GM19395 (cell line): ENCODE measurements around the gene AUH.

ENCODE experiments used
- ATAC-seq: cut with Tn5 transposase; IDR thresholded peaks from one replicate; pipeline ENCODE4 v1.9.1; 2021; ENCODE audit warnings: mild to moderate bottlenecking, moderate library complexity; ENCODE audit not compliant: unreplicated experiment

AUH gene

GRCh38 chr9:91341258-91341746 lies 20.4 kb downstream of the AUH start:
- no peak for ATAC-seq

- no peak for ATAC-seq
Measured at GRCh38 chr9:91340395-91340967, 21.2 kb downstream of the AUH start.

- ATAC-seq, result no peak
Measured at GRCh38 chr9:91338681-91339080, 23.0 kb downstream of the AUH start.

DNA sequence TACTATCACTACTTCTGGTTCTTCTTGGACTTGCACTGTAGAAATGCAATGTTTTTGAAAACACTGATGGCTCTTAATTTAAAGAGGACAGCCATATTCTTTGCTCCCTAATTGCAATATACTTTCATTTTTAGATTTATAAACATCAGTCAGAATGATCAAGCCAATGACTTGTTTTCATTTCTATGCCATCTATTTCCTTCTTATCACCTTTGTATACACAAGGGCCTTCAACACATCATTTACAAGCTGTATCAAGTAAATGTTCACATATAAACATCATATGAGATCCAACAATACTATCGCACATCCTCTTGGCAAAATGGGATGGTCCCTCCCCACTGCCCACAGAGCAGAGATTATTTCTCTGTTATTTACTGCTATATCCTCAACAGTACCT lies 24.9 kb downstream of the AUH start:
- no peak for ATAC-seq

GRCh38 chr9:91334053-91334452 lies 27.7 kb downstream of the AUH start:
- ATAC-seq, result no peak

DNA sequence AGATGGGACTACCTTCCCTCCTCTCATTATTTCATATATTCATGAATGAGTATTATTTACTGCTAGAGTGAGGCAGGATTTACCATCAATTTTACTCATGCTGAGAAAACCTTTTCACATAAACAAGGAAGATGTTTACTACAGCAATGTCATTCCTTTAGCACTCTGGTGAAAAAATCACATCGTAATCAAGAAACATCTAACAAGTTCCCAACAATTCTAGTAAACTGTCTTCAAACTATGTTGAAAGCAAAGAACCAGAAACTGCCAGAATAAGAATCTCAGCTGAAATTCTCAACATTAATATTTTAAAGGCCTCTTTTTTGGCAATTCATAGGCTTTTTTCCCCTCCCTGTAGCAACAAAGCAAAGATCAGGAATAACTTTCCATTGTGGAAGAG lies 28.2 kb downstream of the AUH start:
- no peak for ATAC-seq

DNA sequence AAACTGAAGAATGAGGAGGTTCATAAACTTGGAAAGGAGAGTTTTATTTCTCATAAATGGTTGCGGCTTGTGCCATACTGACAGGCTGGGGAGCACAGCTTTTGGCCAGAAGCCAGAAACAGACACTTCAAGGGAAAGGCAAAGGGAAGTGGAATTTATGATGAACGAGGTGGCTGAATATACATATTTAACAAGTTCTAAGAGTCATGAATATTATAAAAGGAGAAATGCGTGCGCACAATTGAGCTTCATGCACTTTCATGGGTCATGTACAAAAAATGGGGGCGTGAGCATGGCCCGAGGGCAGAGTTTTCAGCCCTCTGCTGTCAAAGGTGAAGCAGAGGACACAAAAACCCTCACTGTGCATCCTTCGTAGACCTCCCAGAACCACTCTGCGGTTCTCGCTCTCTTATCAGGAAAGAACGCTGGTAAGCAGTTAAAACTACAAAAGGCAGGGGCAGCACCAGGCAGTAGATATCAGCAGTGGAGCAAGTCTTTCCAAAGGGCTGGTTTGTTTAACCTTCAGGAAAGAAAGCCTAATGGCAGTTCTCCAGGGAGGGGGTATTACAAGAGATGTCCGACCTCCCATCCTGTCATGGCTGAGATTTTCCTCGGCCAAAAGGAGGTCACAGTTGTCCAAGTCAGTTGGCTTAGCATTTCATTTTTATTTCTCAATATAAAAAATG lies 29.0 kb downstream of the AUH start:
- ATAC-seq, result no peak

DNA sequence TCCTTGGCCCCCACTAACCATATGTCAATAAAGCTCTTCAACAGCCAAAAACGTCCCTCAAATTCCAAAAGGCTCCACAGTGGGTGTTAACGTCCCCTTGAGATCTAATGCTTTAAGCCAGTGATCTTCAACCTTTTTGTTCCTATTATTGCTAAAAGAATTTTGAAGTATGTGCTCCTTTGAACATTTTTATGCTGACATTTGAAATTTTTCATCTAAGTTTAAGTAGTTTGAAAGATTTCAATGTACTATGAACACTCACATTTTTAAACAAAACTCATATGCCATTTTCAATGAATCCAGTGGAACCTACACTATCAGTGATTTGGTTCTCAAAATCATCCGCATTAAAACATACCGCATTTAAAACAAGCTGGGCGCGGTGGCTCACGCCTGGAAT lies 29.9 kb downstream of the AUH start:
- no peak for ATAC-seq

DNA sequence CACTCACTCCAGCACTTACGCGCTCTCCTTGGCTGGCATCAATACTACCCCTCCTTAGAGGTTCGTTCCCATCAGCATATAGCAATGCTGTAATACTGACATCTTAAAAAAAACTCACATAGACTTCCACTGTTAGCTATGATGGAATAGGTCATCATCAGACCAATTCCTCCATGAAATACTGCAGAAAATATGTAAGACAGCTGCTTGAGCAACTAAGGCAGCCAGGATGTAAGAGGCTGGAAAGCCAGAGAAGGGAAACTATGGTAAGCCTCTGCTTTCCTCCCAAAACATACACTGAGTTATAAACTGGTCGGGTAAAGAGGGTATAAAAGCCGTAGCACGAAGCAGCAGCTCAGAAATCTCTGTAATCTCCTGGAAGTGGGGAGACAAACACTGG lies 33.5 kb downstream of the AUH start:
- no peak for ATAC-seq

DNA sequence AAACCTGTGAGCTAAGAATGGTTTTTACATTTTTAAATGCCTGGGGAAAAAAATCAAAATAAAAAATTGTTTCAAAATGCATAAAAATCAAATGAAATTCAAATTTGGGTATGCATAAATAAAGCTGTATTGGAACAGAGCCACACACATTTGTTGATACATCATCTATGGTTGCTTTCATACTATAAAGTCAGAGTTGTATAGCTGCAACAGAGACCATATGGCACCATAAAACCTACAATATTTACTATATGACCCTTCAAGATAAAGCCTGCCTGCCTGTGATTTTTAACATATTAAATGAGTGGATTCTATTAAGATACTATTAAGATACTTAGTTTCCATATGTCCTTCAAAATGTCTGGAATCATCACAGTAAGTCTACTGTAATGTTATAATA lies 40.0 kb downstream of the AUH start:
- ATAC-seq, result no peak

- ATAC-seq, result no peak
Measured at GRCh38 chr9:91320299-91320698, 41.4 kb downstream of the AUH start.

DNA sequence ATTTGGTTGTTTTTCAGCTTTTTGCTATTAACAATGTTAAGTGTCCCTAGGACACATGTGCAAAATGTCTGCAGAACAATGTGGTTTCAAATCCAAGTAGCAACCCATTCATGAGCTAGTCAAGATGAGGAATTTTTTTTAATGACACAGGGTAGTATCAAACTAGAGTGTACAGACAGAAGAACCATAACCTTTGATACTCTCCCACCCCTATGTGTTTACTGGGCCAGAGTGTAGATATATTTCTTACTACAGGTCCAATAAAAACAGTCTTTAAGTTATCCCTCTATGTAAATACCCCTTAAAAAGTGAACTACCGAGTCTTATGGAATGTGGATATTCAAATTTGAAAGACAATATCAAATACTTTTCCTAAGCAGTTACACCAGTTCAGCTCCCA lies 45.6 kb downstream of the AUH start:
- no peak for ATAC-seq

DNA sequence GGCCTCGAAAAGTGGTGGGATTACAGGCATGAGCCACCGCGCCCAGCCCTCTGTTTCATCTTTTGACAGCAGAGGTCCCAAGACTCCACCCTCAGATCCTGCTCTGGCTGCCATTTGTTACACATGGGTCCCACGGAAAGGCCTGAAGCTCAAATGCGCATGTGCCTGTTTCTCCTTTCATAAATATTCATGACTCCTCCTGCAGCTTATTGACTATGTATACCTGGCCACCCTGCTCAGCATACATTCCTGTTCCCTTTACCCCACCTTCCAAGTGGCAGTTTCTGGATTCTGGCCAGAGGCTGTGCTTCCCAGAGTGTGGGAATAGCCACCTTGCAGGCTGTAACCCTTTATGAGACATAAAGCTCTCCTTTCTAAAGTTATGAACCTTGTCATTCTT lies 46.5 kb downstream of the AUH start:
- ATAC-seq, result no peak

GRCh38 chr9:91312717-91313325 lies 48.9 kb downstream of the AUH start:
- no peak for ATAC-seq

DNA sequence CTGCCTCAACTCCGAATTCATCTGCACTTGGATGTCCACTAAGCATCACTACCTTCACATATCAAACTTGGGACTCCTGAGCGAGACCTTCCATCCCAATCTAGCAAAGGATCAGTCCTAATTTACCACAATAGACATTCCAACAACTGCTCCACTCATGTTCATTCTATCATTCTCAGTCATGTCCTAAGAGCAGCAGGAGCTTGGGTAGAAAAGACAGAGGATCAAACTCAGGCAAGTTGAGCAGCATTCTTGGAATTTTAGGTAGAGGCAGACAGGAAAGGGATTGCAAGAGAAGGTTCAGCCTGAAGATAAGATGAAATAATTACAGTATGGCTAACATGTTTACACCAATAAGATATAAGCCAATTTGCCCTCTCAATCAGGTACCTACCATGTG lies 51.7 kb downstream of the AUH start:
- ATAC-seq, result no peak

DNA sequence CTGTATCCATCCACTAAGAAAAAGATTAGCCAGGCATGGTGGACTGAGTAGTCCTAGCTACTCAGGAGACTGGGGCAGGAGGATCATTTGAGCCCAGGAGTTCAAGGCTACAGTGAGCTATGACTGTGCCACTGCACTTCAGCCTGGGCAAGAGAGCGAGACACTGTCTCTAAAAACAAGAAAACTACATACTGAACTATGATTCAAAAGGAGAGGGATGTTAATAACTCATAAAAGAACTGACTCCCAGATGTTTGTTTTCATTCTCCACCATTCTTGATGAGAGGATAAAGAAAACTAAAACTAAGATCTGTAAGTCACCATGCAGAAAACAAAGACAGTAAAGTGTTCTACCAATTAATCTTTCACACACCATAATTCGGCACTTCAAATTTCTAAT lies 53.5 kb downstream of the AUH start:
- no peak for ATAC-seq

- no peak for ATAC-seq
Measured at GRCh38 chr9:91307279-91307678, 54.4 kb downstream of the AUH start.

DNA sequence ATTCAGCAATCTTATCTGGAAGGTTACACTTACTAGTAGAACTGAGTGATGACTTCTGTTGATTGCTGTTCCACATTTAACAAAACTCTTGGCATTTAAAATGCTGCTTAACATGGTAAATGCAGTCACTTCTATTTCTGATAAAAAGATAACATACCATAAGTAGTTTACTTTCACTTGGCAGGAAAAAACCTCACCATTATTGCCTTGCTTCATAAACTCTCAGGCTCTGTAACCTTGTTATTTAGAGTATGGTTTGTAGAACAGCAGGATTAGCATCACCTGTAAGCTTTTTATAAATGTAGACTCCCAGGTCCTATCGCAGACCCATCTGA lies 55.5 kb downstream of the AUH start:
- ATAC-seq, result no peak

DNA sequence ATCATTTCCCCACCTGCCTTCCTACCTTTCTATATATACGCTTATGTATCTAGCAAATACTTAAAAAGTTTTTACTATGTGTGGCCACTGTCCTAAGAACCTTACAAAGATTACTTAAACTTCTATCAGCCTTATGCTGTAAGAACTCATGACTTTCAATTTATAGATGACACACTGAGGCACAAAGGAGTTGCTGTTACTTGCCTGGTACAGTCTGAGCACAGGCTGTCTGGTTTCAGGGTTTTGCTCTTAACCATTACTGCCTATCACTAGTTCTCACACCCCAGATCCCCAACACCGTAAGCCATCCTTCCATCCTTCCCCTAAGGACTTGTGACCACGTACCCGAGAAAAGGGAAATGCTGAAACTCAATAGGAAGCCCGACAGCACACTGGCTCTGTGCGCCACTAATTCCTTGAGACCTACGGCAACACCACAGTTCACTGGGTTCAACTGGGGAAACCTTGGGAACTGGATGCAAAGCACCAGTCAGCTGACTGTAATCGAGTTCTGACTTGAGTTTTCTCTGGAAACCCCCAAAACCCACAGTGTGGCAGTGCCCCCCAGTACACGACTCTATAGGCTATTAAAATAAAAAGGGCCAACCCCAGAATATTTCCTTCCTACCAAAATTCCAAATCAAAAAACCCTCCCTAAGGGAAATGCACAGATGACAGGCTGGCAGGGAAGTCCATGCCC lies 56.0 kb downstream of the AUH start:
- ATAC-seq, result no peak

DNA sequence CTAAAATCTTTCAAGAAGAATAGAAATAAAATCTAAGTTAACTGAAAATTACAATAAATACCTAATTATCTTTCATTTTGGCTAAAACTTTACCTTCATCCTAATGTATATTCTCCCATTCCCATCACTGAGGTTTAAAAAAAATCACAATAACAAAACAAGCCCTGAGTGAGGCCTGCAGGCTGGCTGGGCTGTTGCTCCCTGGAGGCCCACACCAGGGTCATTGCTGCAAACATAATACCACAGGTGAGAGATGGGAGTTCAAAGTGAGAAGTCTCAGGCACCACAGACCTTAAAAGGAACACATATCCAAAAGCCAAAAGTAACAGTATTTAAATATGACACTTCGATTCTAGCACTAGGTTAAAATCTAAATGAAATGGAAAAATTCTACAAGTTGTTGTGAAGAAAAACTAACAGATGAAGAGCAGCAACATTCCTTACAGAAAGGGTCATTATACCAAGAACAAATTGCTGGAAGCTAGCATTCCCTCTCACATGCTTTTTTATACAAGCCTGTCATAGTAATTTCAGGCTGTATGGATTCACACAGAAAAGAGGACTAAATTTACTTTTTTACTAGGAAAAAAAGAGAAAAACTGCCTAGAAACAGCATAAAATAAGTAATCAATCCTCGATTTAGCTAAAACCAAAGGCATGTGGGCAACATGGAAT lies 57.8 kb downstream of the AUH start:
- no peak for ATAC-seq

GRCh38 chr9:91302831-91303230 lies 58.9 kb downstream of the AUH start:
- ATAC-seq, result no peak

- no peak for ATAC-seq
Measured at GRCh38 chr9:91301161-91301560, 60.6 kb downstream of the AUH start.
